Measurements from ENCODE around the gene KAT2A. TPM values are rescaled to one million over a fixed set of nuclear protein-coding genes. Genes with fewer than 3 reads are reported as not detected.
"Not testable (repeated sequence)": the region's sequence is repeated elsewhere in the genome, so short reads cannot be mapped to it uniquely, and the experiment has no call there.

Gene KAT2A
- total RNA-seq, 1 donor from 2014 or later, result 77.4 TPM

DNA sequence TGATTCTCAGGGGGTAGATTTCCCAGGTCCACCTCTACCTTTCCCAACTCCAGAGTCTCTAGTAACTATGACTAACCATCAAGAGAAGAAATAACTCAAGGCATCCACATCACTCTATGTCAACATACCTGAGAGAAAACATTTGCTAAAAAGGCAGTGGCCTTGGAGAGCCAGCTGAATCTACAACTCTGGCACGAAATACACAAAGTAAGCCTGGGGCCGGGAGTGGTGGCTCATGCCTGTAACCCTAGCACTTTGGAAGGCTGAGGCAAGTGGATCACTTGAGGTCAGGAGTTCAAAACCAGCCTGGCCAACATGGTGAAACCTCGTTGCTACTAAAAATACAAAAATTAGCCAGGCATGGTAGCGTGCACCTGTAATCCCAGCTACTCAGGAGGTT is 22.0 kb upstream of the KAT2A start:
- intact Hi-C loops (cut with micrococcal nuclease); H3K9me3 Mint-ChIP-seq; H3K4me3 Mint-ChIP-seq; H3K27me3 Mint-ChIP-seq; DNase-seq: not testable (repeated sequence)
- H3K27ac Mint-ChIP-seq, result peak overlapping the region; percentile 3
- peaks cover 17% of the 10 kb centered on the region for H3K4me1 Mint-ChIP-seq
- H3K36me3 Mint-ChIP-seq (ENCODE audit: low read depth), result peaks cover 31% of the 10 kb centered on the region

- H3K27ac Mint-ChIP-seq, result no peak overlapping the region
- H3K27me3 Mint-ChIP-seq, result no peaks in the 10 kb centered on the region
- H3K36me3 Mint-ChIP-seq (ENCODE audit: low read depth), result peaks cover 29% of the 10 kb centered on the region
- no peak for DNase-seq
- intact Hi-C loops (cut with micrococcal nuclease), result no loop called here
- H3K4me3 Mint-ChIP-seq, result no peak overlapping the region
- H3K4me1 Mint-ChIP-seq, result peaks cover 17% of the 10 kb centered on the region
- no peaks in the 10 kb centered on the region for H3K9me3 Mint-ChIP-seq
Measured at GRCh38 chr17:42142371-42142896, 21.3 kb upstream of the KAT2A start.

GRCh38 chr17:42141382-42141781 is 20.2 kb upstream of the KAT2A start:
- DNase-seq, result no peak
- peaks cover 29% of the 10 kb centered on the region for H3K36me3 Mint-ChIP-seq (ENCODE audit: low read depth)
- H3K4me1 Mint-ChIP-seq, result peaks cover 17% of the 10 kb centered on the region
- no peaks in the 10 kb centered on the region for H3K27me3 Mint-ChIP-seq
- intact Hi-C loops (cut with micrococcal nuclease), result no loop called here
- H3K9me3 Mint-ChIP-seq, result no peaks in the 10 kb centered on the region
- no peak overlapping the region for H3K4me3 Mint-ChIP-seq
- H3K27ac Mint-ChIP-seq, result no peak overlapping the region

GRCh38 chr17:42140690-42141089 is 19.5 kb upstream of the KAT2A start:
- DNase-seq; intact Hi-C loops (cut with micrococcal nuclease); H3K27me3 Mint-ChIP-seq; H3K4me3 Mint-ChIP-seq; H3K9me3 Mint-ChIP-seq; H3K27ac Mint-ChIP-seq: not testable (repeated sequence)
- Mint-ChIP-seq H3K36me3 (ENCODE audit: low read depth) (peaks cover 27% of the 10 kb centered on the region), H3K4me1 (peaks cover 24% of the 10 kb centered on the region)

DNA sequence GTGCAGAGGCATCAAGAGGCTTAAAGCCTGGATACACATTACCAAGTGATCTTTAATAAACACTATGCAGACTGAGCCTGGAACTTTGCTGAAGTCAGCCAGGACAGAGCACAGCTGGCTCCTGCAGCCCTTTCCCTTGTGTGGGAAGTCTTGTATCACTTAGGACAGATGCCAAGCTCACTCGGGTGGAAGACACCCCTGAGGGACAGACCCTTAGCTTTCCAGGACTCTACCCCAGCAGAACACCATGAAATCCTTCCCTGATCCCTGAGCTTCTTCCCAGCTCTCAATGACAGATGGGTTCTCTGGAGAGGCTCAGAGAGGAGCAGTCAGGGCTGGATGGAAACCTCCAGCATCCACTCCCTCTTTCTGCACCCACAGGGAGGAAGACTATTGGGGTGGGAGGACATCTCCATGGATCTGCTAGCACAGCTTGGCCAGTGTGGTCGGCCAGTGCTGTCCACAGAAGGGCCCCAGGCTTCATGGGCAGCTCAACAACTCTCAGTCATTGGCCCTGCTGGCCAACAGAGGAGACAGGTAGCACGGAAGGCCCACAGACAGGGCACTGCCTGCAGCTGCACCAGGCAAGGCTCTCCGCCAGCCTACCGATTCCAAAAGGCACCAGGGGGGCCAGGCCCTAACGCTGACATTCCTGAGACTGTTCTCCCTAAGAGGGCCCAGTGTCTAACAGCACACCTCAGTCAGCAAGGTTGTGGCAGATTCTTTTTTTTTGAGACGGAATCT is 17.8 kb upstream of the KAT2A start:
- Mint-ChIP-seq H3K27me3 (no peaks in the 10 kb centered on the region), H3K9me3 (no peaks in the 10 kb centered on the region), H3K4me1 (peaks cover 34% of the 10 kb centered on the region), H3K36me3 (ENCODE audit: low read depth) (peaks cover 30% of the 10 kb centered on the region), H3K27ac (no peak overlapping the region), H3K4me3 (no peak overlapping the region)
- no peak for DNase-seq
- intact Hi-C loops (cut with micrococcal nuclease), result no loop called here

DNA sequence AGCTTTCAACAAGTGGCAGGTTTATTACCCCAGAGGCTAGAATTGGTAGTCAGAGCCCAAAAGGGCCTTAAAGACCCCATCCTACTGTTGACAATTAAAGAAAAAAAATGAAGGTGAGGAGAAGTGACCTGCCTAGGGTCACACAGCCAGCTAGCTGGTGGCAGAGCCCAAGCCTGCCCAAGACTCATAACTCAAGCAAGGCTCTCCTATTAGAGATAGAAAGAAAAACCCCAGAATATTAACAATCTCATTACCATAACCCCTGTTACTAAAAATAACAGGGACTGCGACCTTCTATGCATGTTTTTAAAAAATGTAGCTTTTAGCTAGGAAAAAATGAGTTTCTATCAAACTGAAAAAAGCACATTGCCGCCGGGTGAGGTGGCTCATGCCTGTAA is 15.5 kb upstream of the KAT2A start:
- DNase-seq, result no peak
- Mint-ChIP-seq H3K9me3 (no peaks in the 10 kb centered on the region), H3K4me1 (peaks cover 45% of the 10 kb centered on the region), H3K36me3 (ENCODE audit: low read depth) (peaks cover 21% of the 10 kb centered on the region), H3K27ac (peak overlapping the region; percentile 57), H3K27me3 (no peaks in the 10 kb centered on the region), H3K4me3 (no peak overlapping the region)
- intact Hi-C loops (cut with micrococcal nuclease), result no loop called here

GRCh38 chr17:42135664-42136653 is 14.8 kb upstream of the KAT2A start:
- DNase-seq, result no peak
- Mint-ChIP-seq H3K27me3 (no peaks in the 10 kb centered on the region), H3K27ac (peak overlapping the region; percentile 78), H3K9me3 (no peaks in the 10 kb centered on the region), H3K36me3 (ENCODE audit: low read depth) (peaks cover 17% of the 10 kb centered on the region), H3K4me1 (peaks cover 46% of the 10 kb centered on the region), H3K4me3 (peak overlapping the region; percentile 46)
- intact Hi-C loops (cut with micrococcal nuclease), result no loop called here

GRCh38 chr17:42135151-42135550 is 14.0 kb upstream of the KAT2A start:
- H3K4me1 Mint-ChIP-seq, result peaks cover 49% of the 10 kb centered on the region
- H3K27me3 Mint-ChIP-seq, result no peaks in the 10 kb centered on the region
- peaks cover 22% of the 10 kb centered on the region for H3K36me3 Mint-ChIP-seq (ENCODE audit: low read depth)
- no peak overlapping the region for H3K27ac Mint-ChIP-seq
- H3K9me3 Mint-ChIP-seq, result no peaks in the 10 kb centered on the region
- no peak for DNase-seq
- H3K4me3 Mint-ChIP-seq, result no peak overlapping the region
- intact Hi-C loops (cut with micrococcal nuclease), result no loop called here

DNA sequence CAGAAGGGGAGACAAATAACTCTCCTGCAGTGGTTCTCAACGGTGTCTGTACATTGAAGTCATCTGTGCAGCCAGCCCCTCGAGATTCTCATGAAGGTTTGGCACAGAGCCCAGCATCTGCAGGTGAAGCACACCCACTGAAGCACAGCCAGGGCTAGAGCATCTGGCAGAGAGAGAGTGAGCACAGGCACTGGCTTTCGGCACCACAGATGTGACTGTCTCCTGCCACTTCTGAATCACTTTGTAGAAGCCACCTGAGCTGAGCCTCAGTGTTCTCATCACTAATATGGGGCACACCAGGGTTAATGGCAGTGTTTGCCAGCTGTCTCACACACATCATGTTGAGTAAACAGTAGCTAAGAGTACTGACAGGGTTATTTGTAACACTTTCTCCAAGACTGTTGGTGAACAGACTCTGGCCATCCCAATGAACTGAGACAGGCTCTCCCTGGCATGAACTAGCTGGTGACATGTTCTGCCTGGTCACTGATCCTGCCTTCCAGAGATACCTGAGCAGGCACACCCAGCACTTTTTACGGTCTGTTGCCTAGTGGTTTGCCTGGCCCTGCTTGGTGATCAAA is 12.4 kb upstream of the KAT2A start:
- Mint-ChIP-seq H3K4me3 (peak overlapping the region; percentile 49), H3K9me3 (no peaks in the 10 kb centered on the region), H3K27ac (peak overlapping the region; percentile 85), H3K4me1 (peaks cover 51% of the 10 kb centered on the region), H3K36me3 (ENCODE audit: low read depth) (peaks cover 32% of the 10 kb centered on the region), H3K27me3 (no peaks in the 10 kb centered on the region)
- intact Hi-C loops (cut with micrococcal nuclease), result no loop called here
- peak; percentile 61 for DNase-seq

DNA sequence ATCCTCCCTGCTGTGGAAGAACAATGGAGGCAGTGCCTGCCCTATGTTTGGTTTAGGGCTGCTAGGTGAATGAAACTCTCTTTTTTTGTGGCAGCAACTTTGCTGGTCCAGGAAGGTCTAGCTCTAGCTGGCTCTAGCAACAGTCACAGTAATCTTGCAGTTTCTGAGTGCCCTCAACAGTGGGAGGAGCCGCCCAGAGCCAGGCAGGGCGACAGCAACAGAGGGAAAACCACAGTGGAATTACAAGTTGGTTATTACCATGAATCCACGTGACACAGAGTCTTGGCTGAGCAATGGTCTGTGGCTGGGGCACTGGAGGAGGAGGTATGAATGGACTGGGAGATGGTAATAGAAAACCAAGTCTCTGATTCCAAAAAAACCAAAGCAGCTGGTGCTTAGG is 11.8 kb upstream of the KAT2A start:
- intact Hi-C loops (cut with micrococcal nuclease), result no loop called here
- Mint-ChIP-seq H3K4me3 (peak overlapping the region; percentile 49), H3K27me3 (no peaks in the 10 kb centered on the region), H3K9me3 (no peaks in the 10 kb centered on the region), H3K36me3 (ENCODE audit: low read depth) (peaks cover 37% of the 10 kb centered on the region), H3K4me1 (peaks cover 51% of the 10 kb centered on the region), H3K27ac (peak overlapping the region; percentile 85)
- DNase-seq, result peak; percentile 71

- H3K27me3 Mint-ChIP-seq, result no peaks in the 10 kb centered on the region
- no peak for DNase-seq
- H3K36me3 Mint-ChIP-seq (ENCODE audit: low read depth), result peaks cover 45% of the 10 kb centered on the region
- H3K27ac Mint-ChIP-seq, result no peak overlapping the region
- peaks cover 51% of the 10 kb centered on the region for H3K4me1 Mint-ChIP-seq
- no peak overlapping the region for H3K4me3 Mint-ChIP-seq
- no peaks in the 10 kb centered on the region for H3K9me3 Mint-ChIP-seq
- intact Hi-C loops (cut with micrococcal nuclease), result no loop called here
Measured at GRCh38 chr17:42131981-42132432, 10.8 kb upstream of the KAT2A start.

GRCh38 chr17:42131232-42131631 is 10.1 kb upstream of the KAT2A start:
- Mint-ChIP-seq H3K9me3 (no peaks in the 10 kb centered on the region), H3K27ac (peak overlapping the region; percentile 79), H3K4me3 (no peak overlapping the region), H3K36me3 (ENCODE audit: low read depth) (peaks cover 45% of the 10 kb centered on the region), H3K27me3 (no peaks in the 10 kb centered on the region), H3K4me1 (peaks cover 46% of the 10 kb centered on the region)
- intact Hi-C loops (cut with micrococcal nuclease), result no loop called here
- no peak for DNase-seq

DNA sequence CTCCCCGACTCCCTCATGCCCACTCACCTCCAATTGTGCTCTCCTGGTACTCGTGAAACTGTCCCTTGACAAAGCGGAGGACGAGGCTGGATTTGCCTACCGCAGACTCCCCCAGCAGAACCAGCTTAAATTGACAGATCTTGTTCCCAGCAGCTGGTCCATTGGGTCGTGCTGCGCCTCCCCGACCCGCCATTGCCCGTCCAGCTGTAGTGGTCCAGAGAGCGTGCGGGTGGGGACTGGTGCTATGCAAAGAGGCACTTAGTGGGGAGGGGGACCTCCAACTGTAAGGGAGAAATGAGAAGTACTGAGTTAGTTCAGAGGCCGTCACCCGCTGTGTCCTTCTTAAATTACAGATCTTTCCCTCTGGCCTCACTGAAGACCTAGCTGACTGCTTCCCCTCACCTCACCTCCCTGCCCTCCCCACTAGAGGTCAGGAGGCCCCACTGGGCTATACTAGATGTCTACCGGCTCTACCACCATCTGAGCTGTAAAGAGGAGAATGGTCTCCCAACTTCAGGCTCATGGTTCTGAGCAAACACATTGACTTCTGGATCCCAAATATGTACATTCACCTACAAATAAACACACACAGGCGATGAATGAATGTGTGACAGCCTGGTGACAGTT is 9.3 kb upstream of the KAT2A start:
- peak overlapping the region; percentile 80 for H3K27ac Mint-ChIP-seq
- no peak overlapping the region for H3K4me3 Mint-ChIP-seq
- no peak for DNase-seq
- peaks cover 50% of the 10 kb centered on the region for H3K36me3 Mint-ChIP-seq (ENCODE audit: low read depth)
- peaks cover 38% of the 10 kb centered on the region for H3K4me1 Mint-ChIP-seq
- no peaks in the 10 kb centered on the region for H3K27me3 Mint-ChIP-seq
- H3K9me3 Mint-ChIP-seq, result no peaks in the 10 kb centered on the region
- intact Hi-C loops (cut with micrococcal nuclease), result no loop called here

All from activated CD4-positive, alpha-beta T cell treated with anti-CD3 and anti-CD28 coated beads, Interleukin-2, amount 10 ng/mL, durations not matched to agents 24 days and 14 days (primary cell).